ENCODE measurements around the gene EXD3. TPM values are rescaled to one million over a fixed set of nuclear protein-coding genes. Genes with fewer than 3 reads are reported as not detected.

Gene EXD3
- total and polyA plus RNA-seq, 2 of the 13 experiments (the other 11 are each of a cell fraction or from before 2014, with no cell fraction given), result 2.7 to 4.8 TPM

GRCh38 chr9:137305060-137305797, 117.7 kb downstream of the EXD3 start (continued):
- TF ChIP-seq IRF2 (CRISPR knock-in tag; IDR thresholded peaks at IDR 0.05) (no peak), DRAP1 (CRISPR knock-in tag; IDR thresholded peaks at IDR 0.05) (no peak), ZFX (CRISPR knock-in tag; IDR thresholded peaks at IDR 0.05; ENCODE audit: low read depth) (peak; percentile 49; the same call in 1 of the 2 replicates), SRSF1 (optimal IDR thresholded peaks at IDR 0.05; ENCODE audit: low read depth, low read length) (peak; percentile 34), ZNF792 (CRISPR knock-in tag; IDR thresholded peaks at IDR 0.05) (no peak), ZNF124 (CRISPR knock-in tag; IDR thresholded peaks at IDR 0.05) (no peak)

- in situ Hi-C loops (cut with HindIII; ENCODE audit: extremely low pct_ligation_motif_present, low pct_unique_long_range_greater_than_20kb), result no loop called here
- peak; percentile 59 for ATAC-seq
- Histone ChIP-seq H3K4me3 (replicated peaks in 1 of 3; ENCODE audit: insufficient read depth in 1 of 3, low read depth in 2 of 3, low read length in 3 of 3) (peak overlapping the region in 1 of 3 experiments; percentile 10; a peak in 1 of 6 replicates), H4K20me1 (ENCODE audit: insufficient read depth, low read length) (no peaks in the 10 kb centered on the region), H3K9me3 (ENCODE audit: low read length) (no peaks in the 10 kb centered on the region), H3K4me2 (ENCODE audit: low read depth, low read length) (peak overlapping the region; percentile 18; the same call in 1 of the 2 replicates), H3K36me3 (replicated peaks in 1 of 2; ENCODE audit: control insufficient read depth in 1 of 2, insufficient read depth in 2 of 2, low read length in 2 of 2) (no peaks in the 10 kb centered on the region), H3K79me2 (ENCODE audit: insufficient read depth, low read length) (no peaks in the 10 kb centered on the region), H3K27me3 (ENCODE audit: control insufficient read depth in 1 of 2, insufficient read depth in 2 of 2, low read length in 2 of 2) (peaks cover 17 to 72% of the 10 kb centered on the region in 2 experiments), H3K27ac (ENCODE audit: extremely low read length, insufficient read depth, low read length) (no peak overlapping the region), H2AFZ (ENCODE audit: low read length) (no peak overlapping the region), H3K9ac (ENCODE audit: insufficient read depth, low read depth, low read length) (no peak overlapping the region; the same call in 1 of the 2 replicates), H3K4me1 (ENCODE audit: insufficient read depth, low read length) (peaks cover 61% of the 10 kb centered on the region)
- ChIA-PET CTCF (ENCODE audit: low intra/inter-chr PET ratio, low total read pairs) (no interaction called here), POLR2A (interaction anchor here (1.2 kb wide), 1 partner anchor 28 kb away, joined by 3 read pairs; no protein-coding TSS in a partner anchor)
- peak; percentile 29 for TF ChIP-seq CTCF (CRISPR knock-in tag; IDR thresholded peaks at IDR 0.05)
- TF ChIP-seq RAD21 (CRISPR knock-in tag; IDR thresholded peaks at IDR 0.05), result 0 out of 2 replicates have a peak, but pooled peaks have one; percentile 18
- TF ChIP-seq ZSCAN5A (CRISPR knock-in tag; IDR thresholded peaks at IDR 0.05; ENCODE audit: borderline replicate concordance), result no peak
- BruUV-seq (replicated peaks), result no TSS peak
- WGBS (ENCODE audit: low lambda C conversion rate), result 31% methylated on average over 7 of the region's 16 CpGs
- no peak for DNase-seq (ENCODE audit: low spot score)
- intact Hi-C loops (cut with micrococcal nuclease; ENCODE audit: unreplicated experiment), result loop anchor here (10.0 kb wide), 1 partner anchor 100 kb away; no protein-coding TSS in a partner anchor
- FAIRE-seq, result no peak
Observed at GRCh38 chr9:137304383-137305059, 118.4 kb downstream of the EXD3 start.
